Measurements from ENCODE around the gene KRR1. TPM values are rescaled to one million over a fixed set of nuclear protein-coding genes. Genes with fewer than 3 reads are reported as not detected.
"Not testable (repeated sequence)": the region's sequence is repeated elsewhere in the genome, so short reads cannot be mapped to it uniquely, and the experiment has no call there.

Gene KRR1
- total and polyA plus RNA-seq, 5 donors from 2014 or later: 47.9 to 113 (median 60.6) TPM

GRCh38 chr12:75471902-75472890 lies 39.2 kb downstream of the KRR1 start:
- H3K4me3 Mint-ChIP-seq: no peak overlapping the region
- no peaks in the 10 kb centered on the region for H3K36me3 Mint-ChIP-seq
- no peak for ATAC-seq (ENCODE audit: low read depth in 2 of 2)
- H3K4me1 Mint-ChIP-seq: peaks cover 0 to 2% (median 0%) of the 10 kb centered on the region in 4 donors
- DNase-seq: no peak
- peaks cover 10% of the 10 kb centered on the region for H3K27me3 Mint-ChIP-seq
- no peaks in the 10 kb centered on the region for H3K36me3 ChIP-seq (ENCODE audit: control insufficient read depth, insufficient read depth, low read length)
- no peak overlapping the region for H3K27ac ChIP-seq (ENCODE audit: insufficient read depth, low read length, poor library complexity, severe bottlenecking)
- no peak overlapping the region for H3K4me3 ChIP-seq (ENCODE audit: low read depth, low read length)
- no peaks in the 10 kb centered on the region for H3K9me3 Mint-ChIP-seq
- H3K27ac Mint-ChIP-seq: no peak overlapping the region
- no peaks in the 10 kb centered on the region for H3K9me3 ChIP-seq (ENCODE audit: control insufficient read depth in 2 of 2, low read length in 2 of 2)
- H3K4me1 ChIP-seq (ENCODE audit: control insufficient read depth, insufficient read depth, low read length, poor library complexity, severe bottlenecking): no peaks in the 10 kb centered on the region
- peaks cover 3% of the 10 kb centered on the region for H3K27me3 ChIP-seq (ENCODE audit: control insufficient read depth, insufficient read depth, low read length)

DNA sequence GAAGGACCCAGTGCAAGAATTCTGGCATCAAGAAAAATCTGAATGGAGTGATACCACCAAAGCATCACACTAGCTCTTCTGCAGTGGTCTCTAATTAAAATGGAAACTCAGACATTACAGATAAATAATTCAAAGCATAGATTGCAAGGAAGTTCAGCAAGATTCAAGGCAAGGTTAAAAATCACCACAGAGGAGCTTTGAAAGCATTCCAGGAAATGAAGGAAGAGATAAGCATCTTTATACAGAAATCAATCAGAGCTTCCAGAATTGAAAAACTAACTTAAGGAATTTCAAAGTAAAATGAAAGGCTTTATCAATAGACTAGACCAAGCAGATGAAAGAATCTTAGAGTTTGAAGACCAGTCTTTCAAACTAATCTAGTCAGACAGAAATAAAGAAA lies 51.2 kb downstream of the KRR1 start:
- Mint-ChIP-seq H3K9me3 (peaks cover 0 to 7% (median 1%) of the 10 kb centered on the region in 7 donors), H3K4me1 (peaks cover 14 to 35% (median 28%) of the 10 kb centered on the region in 4 donors), H3K36me3 (no peaks in the 10 kb centered on the region), H3K27me3 (peaks cover 6% of the 10 kb centered on the region), H3K4me3 (no peak overlapping the region), H3K27ac (peak overlapping the region in 1 of 3 donors; percentile 40)
- peaks cover 0 to 9% of the 10 kb centered on the region in 2 experiments for H3K9me3 ChIP-seq (ENCODE audit: control insufficient read depth in 2 of 2, low read length in 2 of 2)
- H3K4me3 ChIP-seq (ENCODE audit: low read depth, low read length): no peak overlapping the region
- no peaks in the 10 kb centered on the region for H3K36me3 ChIP-seq (ENCODE audit: control insufficient read depth, insufficient read depth, low read length)
- H3K27me3 ChIP-seq (ENCODE audit: control insufficient read depth, insufficient read depth, low read length): no peaks in the 10 kb centered on the region
- H3K27ac ChIP-seq (ENCODE audit: insufficient read depth, low read length, poor library complexity, severe bottlenecking): no peak overlapping the region
- no peak for DNase-seq
- no peak for ATAC-seq (ENCODE audit: low read depth in 2 of 2)
- peaks cover 31% of the 10 kb centered on the region for H3K4me1 ChIP-seq (ENCODE audit: control insufficient read depth, insufficient read depth, low read length, poor library complexity, severe bottlenecking)

DNA sequence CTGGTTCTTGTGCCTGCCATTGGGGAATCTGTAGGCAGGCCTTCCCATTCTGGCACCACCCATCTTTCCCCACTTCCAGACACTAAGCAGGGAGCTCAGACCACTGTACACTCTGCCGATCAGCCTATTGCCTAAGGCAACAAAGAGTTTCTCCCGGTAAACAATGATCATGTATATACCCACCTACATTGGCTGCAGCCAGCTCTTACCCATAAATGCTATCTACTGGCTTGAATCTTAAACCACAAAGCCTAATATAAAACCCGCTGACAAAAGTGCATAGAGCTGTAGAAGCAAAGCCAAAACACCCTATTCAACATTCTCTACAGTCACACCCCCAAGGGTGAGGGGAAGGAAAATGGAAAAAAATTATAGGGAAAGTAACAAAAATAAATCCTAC lies 51.7 kb downstream of the KRR1 start:
- Histone ChIP-seq H3K36me3 (ENCODE audit: control insufficient read depth, insufficient read depth, low read length) (no peaks in the 10 kb centered on the region), H3K4me1 (ENCODE audit: control insufficient read depth, insufficient read depth, low read length, poor library complexity, severe bottlenecking) (peaks cover 31% of the 10 kb centered on the region), H3K4me3 (ENCODE audit: low read depth, low read length) (no peak overlapping the region), H3K9me3 (ENCODE audit: control insufficient read depth in 2 of 2, low read length in 2 of 2) (peaks cover 0 to 8% of the 10 kb centered on the region in 2 experiments), H3K27me3 (ENCODE audit: control insufficient read depth, insufficient read depth, low read length) (no peaks in the 10 kb centered on the region), H3K27ac (ENCODE audit: insufficient read depth, low read length, poor library complexity, severe bottlenecking) (no peak overlapping the region)
- H3K36me3 Mint-ChIP-seq: no peaks in the 10 kb centered on the region
- H3K27me3 Mint-ChIP-seq: peaks cover 9% of the 10 kb centered on the region
- peaks cover 14 to 35% (median 30%) of the 10 kb centered on the region in 4 donors for H3K4me1 Mint-ChIP-seq
- peak overlapping the region in 2 of 4 donors; percentile 11 to 24 for H3K4me3 Mint-ChIP-seq
- H3K9me3 Mint-ChIP-seq: peaks cover 0 to 7% (median 1%) of the 10 kb centered on the region in 7 donors
- no peak for DNase-seq
- no peak for ATAC-seq (ENCODE audit: low read depth in 2 of 2)
- peak overlapping the region in 1 of 3 donors; percentile 39 for H3K27ac Mint-ChIP-seq

DNA sequence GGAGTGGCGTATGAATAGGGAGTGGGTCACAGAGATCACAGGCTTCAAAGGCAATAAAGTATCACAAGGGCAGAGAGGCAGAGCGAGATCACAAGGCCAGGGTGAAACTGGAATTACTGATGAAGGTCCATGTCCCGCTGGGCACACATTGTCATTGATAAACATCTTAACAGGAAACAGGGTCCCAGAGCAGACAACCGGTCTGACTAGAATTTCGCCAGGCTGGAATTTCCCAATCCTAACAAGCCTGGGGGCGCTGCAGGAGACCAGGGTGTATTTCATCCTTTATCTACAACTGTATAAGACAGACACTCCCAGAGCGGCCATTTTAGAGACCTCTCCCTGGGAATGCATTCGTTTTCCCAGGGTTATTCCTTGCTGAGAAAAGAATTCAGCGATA lies 53.5 kb downstream of the KRR1 start:
- not testable (repeated sequence) for H3K4me3 ChIP-seq (ENCODE audit: low read depth, low read length); H3K27me3 Mint-ChIP-seq; H3K9me3 ChIP-seq (ENCODE audit: control insufficient read depth in 2 of 2, low read length in 2 of 2); H3K36me3 ChIP-seq (ENCODE audit: control insufficient read depth, insufficient read depth, low read length); H3K36me3 Mint-ChIP-seq; DNase-seq; ATAC-seq (ENCODE audit: low read depth in 2 of 2); H3K27ac ChIP-seq (ENCODE audit: insufficient read depth, low read length, poor library complexity, severe bottlenecking); H3K9me3 Mint-ChIP-seq; H3K27me3 ChIP-seq (ENCODE audit: control insufficient read depth, insufficient read depth, low read length)
- peaks cover 31% of the 10 kb centered on the region for H3K4me1 ChIP-seq (ENCODE audit: control insufficient read depth, insufficient read depth, low read length, poor library complexity, severe bottlenecking)
- Mint-ChIP-seq H3K27ac (peak overlapping the region in 1 of 3 donors; percentile 76), H3K4me1 (peaks cover 14 to 35% (median 30%) of the 10 kb centered on the region in 4 donors), H3K4me3 (peak overlapping the region; percentile 5 to 34 (median 23))

DNA sequence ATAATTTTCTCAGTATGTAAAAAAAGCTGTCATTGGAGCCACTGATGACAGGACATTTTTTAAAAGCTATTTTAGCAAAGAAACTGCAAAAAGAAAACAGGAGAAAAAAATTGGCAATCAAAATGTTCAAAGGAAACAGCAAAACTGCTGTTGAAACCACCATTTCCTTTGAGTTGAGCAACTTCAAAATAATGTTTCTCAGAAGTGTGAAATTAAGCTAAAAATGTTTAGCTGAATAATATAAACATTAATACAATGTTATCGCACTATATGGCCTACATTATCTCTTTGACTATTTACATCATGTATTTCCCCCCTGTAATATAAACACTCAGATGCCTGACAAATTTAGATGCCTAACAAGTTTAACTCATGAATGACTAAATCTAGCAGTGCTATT lies 54.2 kb downstream of the KRR1 start:
- peak overlapping the region in 1 of 3 donors; percentile 76 for H3K27ac Mint-ChIP-seq
- no peaks in the 10 kb centered on the region for H3K36me3 ChIP-seq (ENCODE audit: control insufficient read depth, insufficient read depth, low read length)
- H3K27me3 ChIP-seq (ENCODE audit: control insufficient read depth, insufficient read depth, low read length): no peaks in the 10 kb centered on the region
- no peak overlapping the region for H3K27ac ChIP-seq (ENCODE audit: insufficient read depth, low read length, poor library complexity, severe bottlenecking)
- H3K9me3 Mint-ChIP-seq: peaks cover 0 to 4% (median 1%) of the 10 kb centered on the region in 7 donors
- peak overlapping the region; percentile 54 for H3K4me3 ChIP-seq (ENCODE audit: low read depth, low read length)
- H3K4me1 ChIP-seq (ENCODE audit: control insufficient read depth, insufficient read depth, low read length, poor library complexity, severe bottlenecking): peaks cover 31% of the 10 kb centered on the region
- peaks cover 9% of the 10 kb centered on the region for H3K27me3 Mint-ChIP-seq
- DNase-seq (peak in 2 of 3 donors; percentile 30 to 47), ATAC-seq (ENCODE audit: low read depth in 2 of 2) (peak in 1 of 2 donors; percentile 39)
- H3K4me3 Mint-ChIP-seq: peak overlapping the region in 3 of 4 donors; percentile 5 to 31 (median 15)
- peaks cover 14 to 35% (median 29%) of the 10 kb centered on the region in 4 donors for H3K4me1 Mint-ChIP-seq
- no peaks in the 10 kb centered on the region for H3K36me3 Mint-ChIP-seq
- H3K9me3 ChIP-seq (ENCODE audit: control insufficient read depth in 2 of 2, low read length in 2 of 2): no peaks in the 10 kb centered on the region

- peaks cover 12 to 35% (median 28%) of the 10 kb centered on the region in 4 donors for H3K4me1 Mint-ChIP-seq
- no peaks in the 10 kb centered on the region for H3K9me3 ChIP-seq (ENCODE audit: control insufficient read depth in 2 of 2, low read length in 2 of 2)
- no peak overlapping the region for H3K27ac Mint-ChIP-seq
- peaks cover 31% of the 10 kb centered on the region for H3K4me1 ChIP-seq (ENCODE audit: control insufficient read depth, insufficient read depth, low read length, poor library complexity, severe bottlenecking)
- no peaks in the 10 kb centered on the region for H3K36me3 Mint-ChIP-seq
- no peaks in the 10 kb centered on the region for H3K27me3 ChIP-seq (ENCODE audit: control insufficient read depth, insufficient read depth, low read length)
- ATAC-seq (ENCODE audit: low read depth in 2 of 2) (no peak), DNase-seq (no peak)
- H3K4me3 ChIP-seq (ENCODE audit: low read depth, low read length): no peak overlapping the region
- H3K4me3 Mint-ChIP-seq: no peak overlapping the region
- H3K36me3 ChIP-seq (ENCODE audit: control insufficient read depth, insufficient read depth, low read length): no peaks in the 10 kb centered on the region
- H3K27me3 Mint-ChIP-seq: peaks cover 17% of the 10 kb centered on the region
- H3K27ac ChIP-seq (ENCODE audit: insufficient read depth, low read length, poor library complexity, severe bottlenecking): no peak overlapping the region
- peaks cover 0 to 4% (median 1%) of the 10 kb centered on the region in 7 donors for H3K9me3 Mint-ChIP-seq
Measured at GRCh38 chr12:75455839-75456238, 55.6 kb downstream of the KRR1 start.

- peaks cover 18% of the 10 kb centered on the region for H3K4me1 ChIP-seq (ENCODE audit: control insufficient read depth, insufficient read depth, low read length, poor library complexity, severe bottlenecking)
- Mint-ChIP-seq H3K4me3 (no peak overlapping the region), H3K4me1 (peaks cover 5 to 19% (median 17%) of the 10 kb centered on the region in 4 donors), H3K27me3 (peaks cover 17% of the 10 kb centered on the region), H3K9me3 (no peaks in the 10 kb centered on the region), H3K27ac (no peak overlapping the region), H3K36me3 (no peaks in the 10 kb centered on the region)
- ATAC-seq (ENCODE audit: low read depth in 2 of 2): no peak
- no peak overlapping the region for H3K27ac ChIP-seq (ENCODE audit: insufficient read depth, low read length, poor library complexity, severe bottlenecking)
- H3K4me3 ChIP-seq (ENCODE audit: low read depth, low read length): no peak overlapping the region
- no peak for DNase-seq
- H3K36me3 ChIP-seq (ENCODE audit: control insufficient read depth, insufficient read depth, low read length): no peaks in the 10 kb centered on the region
- no peaks in the 10 kb centered on the region for H3K9me3 ChIP-seq (ENCODE audit: control insufficient read depth in 2 of 2, low read length in 2 of 2)
- no peaks in the 10 kb centered on the region for H3K27me3 ChIP-seq (ENCODE audit: control insufficient read depth, insufficient read depth, low read length)
Measured at GRCh38 chr12:75452675-75453330, 58.6 kb downstream of the KRR1 start.
